ENCODE results near the gene KCND2.
"Not testable (repeated sequence)": the region's sequence is repeated elsewhere in the genome, so short reads cannot be mapped to it uniquely, and the experiment has no call there.

The KCND2 gene

GRCh38 chr7:120272701-120273475 is at the start of gene KCND2:
KCND2 (plus strand) TSS chr7:120273175.
- no peak for DNase-seq

- DNase-seq: no peak
Observed at GRCh38 chr7:120226188-120226587, 46.8 kb upstream of the KCND2 start.

GRCh38 chr7:120227255-120227654 is 45.7 kb upstream of the KCND2 start:
- DNase-seq: no peak

- DNase-seq: no peak
Observed at GRCh38 chr7:120229084-120229483, 43.9 kb upstream of the KCND2 start.

- DNase-seq: no peak
Observed at GRCh38 chr7:120233338-120233737, 39.6 kb upstream of the KCND2 start.

- not testable (repeated sequence) for DNase-seq
Observed at GRCh38 chr7:120240350-120240749, 32.6 kb upstream of the KCND2 start.

- DNase-seq: no peak
Observed at GRCh38 chr7:120241973-120242372, 31.0 kb upstream of the KCND2 start.

GRCh38 chr7:120254845-120255244 is 18.1 kb upstream of the KCND2 start:
- no peak for DNase-seq

- no peak for DNase-seq
Observed at GRCh38 chr7:120256344-120257070, 16.5 kb upstream of the KCND2 start.

- DNase-seq: no peak
Observed at GRCh38 chr7:120259386-120259785, 13.6 kb upstream of the KCND2 start.

GRCh38 chr7:120260111-120260510 is 12.9 kb upstream of the KCND2 start:
- DNase-seq: no peak

GRCh38 chr7:120272261-120272660 is 714 bp upstream of the KCND2 start:
- no peak for DNase-seq

GRCh38 chr7:120273476-120273975 is 551 bp downstream of the KCND2 start:
- DNase-seq: no peak

GRCh38 chr7:120274482-120274881 is 1.5 kb downstream of the KCND2 start:
- DNase-seq: no peak

GRCh38 chr7:120274899-120275298 is 1.9 kb downstream of the KCND2 start:
- DNase-seq: no peak

GRCh38 chr7:120276720-120277119 is 3.7 kb downstream of the KCND2 start:
- no peak for DNase-seq

- no peak for DNase-seq
Observed at GRCh38 chr7:120278773-120279172, 5.8 kb downstream of the KCND2 start.

- DNase-seq: no peak
Observed at GRCh38 chr7:120280743-120281142, 7.8 kb downstream of the KCND2 start.

GRCh38 chr7:120293027-120293426 is 20.1 kb downstream of the KCND2 start:
- no peak for DNase-seq

- DNase-seq: no peak
Observed at GRCh38 chr7:120302190-120302589, 29.2 kb downstream of the KCND2 start.

GRCh38 chr7:120303105-120303504 is 30.1 kb downstream of the KCND2 start:
- DNase-seq: no peak

- DNase-seq: no peak
Observed at GRCh38 chr7:120304674-120305073, 31.7 kb downstream of the KCND2 start.

- DNase-seq: no peak
Observed at GRCh38 chr7:120307991-120308545, 35.1 kb downstream of the KCND2 start.
